NCI-H460 (cell line): ENCODE results near the gene ANKMY1. TPM values are rescaled to one million over a fixed set of nuclear protein-coding genes. Genes with fewer than 3 reads are reported as not detected.

Experiments used
- DNase-seq: peaks from one replicate; pipeline ENCODE4 v3.0.0-alpha.2; 2016; ENCODE audit warnings: low read depth; ENCODE audit errors: extremely low read depth
- total RNA-seq: library from RNA; depleted of rRNA; stranded (reverse); fragments of >200 nt; shearing (Covaris generic); gene quantifications from 2 replicates; pipeline ENCODE4 v1.2.3, GENCODE V29; 2014

The ANKMY1 gene
- total RNA-seq, 1 experiment from 2014 or later = 12.6 TPM

DNA sequence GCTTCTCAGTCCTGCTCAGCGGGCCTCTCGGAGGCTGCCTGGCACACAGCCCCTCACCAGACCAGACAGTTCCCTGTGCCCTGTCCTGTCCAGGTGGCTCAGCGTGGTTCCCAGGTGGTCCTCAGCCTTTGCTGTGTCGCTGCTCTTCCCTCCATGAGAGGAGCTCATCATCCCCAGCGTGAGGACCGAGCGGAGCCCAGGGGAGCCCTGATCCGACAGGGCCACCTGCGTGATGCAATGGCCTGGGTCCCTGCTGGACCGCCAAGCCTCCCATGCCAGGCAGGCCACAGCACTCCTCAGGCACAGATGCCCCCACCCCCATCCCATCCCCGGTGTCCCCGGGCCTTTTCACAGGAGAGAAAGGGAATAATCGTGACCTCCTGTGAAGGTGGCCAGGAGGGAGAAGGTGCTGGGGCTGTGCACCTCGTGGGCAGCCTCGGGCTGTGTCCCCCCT, 118.1 kb downstream of the ANKMY1 start:
- no peak for DNase-seq

DNA sequence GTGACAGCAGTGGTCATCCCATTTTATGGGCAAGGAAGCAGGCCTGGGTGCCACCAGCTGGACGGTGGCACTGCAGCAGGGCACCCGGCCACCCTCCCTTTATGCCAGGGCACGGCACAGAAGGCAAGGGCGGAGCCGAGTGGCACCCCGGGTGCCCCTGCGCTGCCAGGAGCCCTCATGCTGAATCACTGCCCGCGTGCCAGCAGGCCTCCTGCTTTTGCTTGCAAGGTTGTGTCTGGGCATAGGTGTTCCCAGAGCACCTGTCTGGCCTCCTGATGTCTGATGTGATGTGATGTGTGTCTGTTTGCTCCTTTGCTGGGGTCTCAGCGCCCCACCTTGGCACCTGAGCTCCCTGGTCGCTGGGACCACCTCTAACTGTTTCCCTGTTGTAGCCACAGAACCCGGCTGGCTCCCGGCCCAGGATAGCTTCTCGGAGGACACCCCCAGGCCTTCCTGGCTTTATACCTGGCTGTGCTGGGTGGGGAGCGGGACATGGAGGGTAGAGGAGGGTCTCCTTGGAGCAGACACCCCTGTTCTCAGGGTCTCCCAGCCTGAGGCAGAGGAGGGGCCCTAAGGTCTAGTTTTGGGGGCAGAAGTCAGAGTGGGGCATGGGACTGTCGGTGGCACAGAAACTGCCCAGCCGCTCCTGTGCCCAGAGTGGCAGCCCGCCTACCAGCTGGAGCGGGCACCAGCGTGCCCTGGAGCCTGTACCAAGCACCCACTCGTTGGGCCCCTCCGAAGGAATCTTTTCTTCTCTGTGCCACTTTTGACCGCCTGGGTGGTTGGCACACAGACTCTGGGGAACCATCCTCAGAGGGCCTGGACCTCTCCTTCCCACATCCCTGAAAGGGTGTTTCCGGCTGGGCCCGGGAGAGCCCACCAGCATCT, 118.7 kb downstream of the ANKMY1 start:
- no peak for DNase-seq

DNA sequence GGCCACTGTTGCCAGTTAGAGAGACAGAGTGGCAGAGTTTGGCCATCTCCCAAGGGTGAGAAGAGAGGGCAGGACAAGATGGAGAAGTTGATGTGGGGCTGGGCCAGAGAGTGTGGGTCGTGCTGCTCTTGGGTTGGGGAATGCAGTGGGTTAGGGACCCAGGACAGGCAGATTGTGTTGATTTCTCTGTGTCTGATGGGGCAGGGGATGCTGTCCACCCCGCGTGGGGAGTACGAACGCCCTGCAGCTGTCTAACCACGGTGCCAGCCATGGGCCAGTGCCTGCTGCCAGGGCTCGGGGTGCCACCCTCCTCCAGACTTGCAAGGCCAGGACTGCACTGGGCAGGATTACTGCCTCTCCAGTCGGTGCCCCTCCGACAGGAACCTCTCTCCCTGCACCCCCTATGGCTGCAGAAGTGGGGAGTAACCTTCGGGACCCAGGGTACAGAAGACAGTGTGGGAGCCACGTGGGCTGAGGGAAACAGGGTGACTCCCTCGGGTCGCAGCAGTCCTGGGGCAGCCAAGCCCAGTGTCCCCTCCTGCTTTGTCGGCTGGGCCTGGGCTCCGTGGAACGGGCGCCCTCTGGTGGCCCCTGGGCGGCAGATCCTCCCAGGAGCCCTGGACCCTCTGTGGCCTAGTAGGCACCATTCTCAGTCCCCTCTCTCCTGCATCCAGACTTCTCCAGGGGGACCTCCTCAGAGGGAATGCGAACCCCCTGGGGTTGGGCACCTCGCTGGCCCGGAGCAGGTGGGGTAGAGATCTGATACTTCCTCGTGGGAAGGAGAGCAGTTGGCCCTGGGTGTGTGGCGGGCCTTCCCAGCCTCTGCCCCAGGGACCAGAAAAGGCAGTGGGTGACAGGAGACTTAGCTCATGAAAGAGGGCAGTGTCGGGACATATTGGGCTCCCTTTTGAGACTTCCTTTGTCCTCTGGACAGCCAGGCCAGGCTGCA, 119.7 kb downstream of the ANKMY1 start:
- peak; percentile 71 for DNase-seq

DNA sequence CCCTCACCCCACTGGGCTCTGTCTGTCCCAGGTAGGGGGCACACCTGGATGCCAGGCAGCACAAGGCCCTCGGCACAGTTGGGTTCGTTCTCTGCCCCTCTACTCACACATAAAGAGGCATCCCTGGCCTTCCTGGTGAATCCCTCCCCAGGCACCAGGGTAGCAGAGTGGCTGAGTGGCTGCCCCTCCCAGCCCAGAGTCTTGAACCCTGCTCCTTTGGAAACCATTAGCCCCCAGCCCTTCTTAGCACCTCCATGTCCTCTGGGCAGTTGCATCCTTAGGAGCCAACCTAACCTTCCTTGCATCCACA, 120.3 kb downstream of the ANKMY1 start:
- no peak for DNase-seq

DNA sequence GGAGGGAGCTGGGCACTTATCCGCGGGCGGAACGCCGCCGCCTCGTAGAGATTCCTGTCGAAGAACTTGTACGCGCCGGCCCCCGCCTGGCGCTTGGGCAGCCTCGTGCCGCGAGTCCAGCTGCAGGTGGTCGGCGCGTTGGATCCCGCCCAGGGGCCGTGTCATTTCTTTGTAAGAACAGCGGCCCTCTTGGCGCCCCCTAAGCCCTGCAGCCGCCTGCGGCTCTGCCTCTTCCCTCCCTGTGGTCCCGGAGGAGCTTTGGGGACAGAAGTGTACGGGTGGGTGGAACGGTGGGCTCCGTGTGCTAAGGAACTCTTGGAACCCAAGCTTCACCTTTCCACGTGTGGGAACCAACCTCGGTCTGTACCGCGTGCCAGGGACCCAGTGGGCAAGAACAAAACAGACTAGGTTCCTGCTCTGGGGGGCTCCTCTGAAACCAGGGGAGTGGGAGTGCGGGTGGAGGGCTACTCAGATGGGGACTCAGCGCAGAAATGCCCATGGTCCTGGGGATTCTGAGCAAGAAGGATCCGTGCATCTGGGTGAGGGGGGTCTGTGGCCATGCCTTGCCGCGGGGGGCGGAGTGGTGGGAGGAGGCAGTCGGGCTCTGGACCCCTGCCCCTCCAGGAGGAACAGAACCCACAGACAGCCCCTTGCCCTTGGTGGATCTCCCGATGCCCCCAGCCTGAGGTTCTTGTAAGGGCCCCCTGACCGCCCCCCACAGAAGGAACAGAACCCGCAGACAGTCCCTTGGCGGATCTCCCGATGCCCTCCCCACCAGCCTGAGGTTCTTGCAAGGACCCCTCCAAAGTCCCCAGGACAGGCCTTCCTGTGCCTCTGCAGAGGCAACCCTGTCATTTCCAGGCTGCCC, 120.9 kb downstream of the ANKMY1 start:
- DNase-seq = no peak

DNA sequence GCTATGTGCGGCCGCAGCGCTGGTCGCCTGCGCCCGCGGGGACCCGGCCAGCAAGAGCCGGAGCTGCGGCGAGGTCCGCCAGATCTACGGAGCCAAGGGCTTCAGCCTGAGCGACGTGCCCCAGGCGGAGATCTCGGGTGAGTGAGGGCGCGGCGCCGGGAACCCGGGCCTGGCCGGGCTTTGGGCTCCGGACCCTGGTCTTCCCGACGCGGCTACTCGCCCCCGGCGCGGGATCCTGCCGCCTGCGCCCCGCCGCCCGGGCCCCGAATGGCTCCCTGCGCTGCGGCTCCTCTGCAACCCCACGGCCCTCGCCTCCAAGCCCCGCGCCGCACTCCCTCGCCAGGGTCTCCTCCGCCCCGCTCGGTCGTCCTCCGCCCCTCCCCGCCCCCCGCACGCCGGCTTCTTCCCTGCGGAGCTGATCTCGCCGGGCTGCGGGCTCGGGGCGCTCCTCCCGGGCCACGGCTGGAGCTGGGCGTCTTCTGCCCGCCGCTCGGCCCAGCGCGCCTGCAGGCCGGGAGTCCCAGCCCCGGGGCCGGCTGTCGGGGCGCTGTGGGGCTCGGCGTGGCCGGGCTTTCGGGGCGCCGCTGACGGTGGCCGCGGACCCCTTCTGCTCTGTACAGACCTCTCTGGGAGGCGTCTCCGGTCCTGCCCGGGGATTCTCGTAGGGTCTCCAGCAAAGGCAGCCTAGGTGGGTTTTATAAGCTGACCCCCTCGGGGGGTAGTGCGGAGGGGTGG, 121.7 kb downstream of the ANKMY1 start:
- no peak for DNase-seq

DNA sequence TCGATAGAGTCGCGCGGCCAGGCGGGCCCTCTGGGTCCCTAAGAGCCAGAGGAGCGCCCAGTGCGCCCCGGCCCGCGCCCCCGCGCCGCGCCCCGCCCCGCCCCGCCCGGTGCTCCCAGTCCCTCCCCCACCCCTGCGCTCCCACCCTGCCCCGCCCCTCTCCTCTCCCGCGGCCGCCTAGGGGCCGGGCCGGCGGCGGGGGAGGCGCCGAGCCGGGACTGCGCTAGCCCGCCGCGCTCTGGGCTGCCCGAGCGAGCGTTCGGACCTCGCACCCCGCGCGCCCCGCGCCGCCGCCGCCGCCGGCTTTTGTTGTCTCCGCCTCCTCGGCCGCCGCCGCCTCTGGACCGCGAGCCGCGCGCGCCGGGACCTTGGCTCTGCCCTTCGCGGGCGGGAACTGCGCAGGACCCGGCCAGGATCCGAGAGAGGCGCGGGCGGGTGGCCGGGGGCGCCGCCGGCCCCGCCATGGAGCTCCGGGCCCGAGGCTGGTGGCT, 122.3 kb downstream of the ANKMY1 start, which contains the start of gene GPC1:
Gene GPC1 (plus strand): TSS at position 207 of the 491 bp plus-strand sequence. CDS start 256 bp downstream, at position 463.
- peak; percentile 79 for DNase-seq

DNA sequence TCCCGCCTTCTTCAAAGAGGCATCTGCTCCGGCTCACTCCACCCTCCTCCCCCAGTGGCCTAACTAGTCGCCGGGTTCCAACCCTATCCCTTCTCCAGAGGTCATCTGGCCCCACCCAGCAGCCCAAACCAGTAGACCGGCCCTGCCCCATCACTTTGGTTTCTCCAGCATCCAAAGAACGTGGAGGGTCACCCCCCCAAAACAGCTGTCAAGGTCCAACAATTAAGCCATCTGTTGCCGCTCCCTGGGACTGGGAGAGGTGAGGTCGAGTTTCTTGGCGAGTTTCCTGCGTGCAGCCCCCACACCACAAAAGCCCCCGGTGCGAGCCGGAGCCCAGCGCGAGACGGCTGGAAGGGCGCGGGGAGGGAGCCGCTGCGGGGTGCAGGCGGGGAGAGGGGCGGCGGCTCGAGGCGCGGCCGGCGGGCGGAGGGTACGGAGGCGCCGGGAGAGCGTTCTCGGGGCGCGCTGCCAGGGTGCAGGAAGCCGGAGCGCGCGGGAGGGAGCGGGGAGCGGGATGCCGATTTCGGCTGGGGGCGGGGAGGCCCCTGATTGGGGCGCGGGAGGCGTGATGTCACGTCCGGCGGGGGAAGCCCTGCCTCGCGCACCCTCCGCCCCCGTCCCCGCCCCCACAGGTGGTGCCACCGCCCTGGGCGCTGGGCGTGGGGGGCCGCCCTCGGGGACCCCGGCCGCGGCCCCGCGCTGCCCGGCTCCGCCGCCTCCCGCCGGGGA, 122.9 kb downstream of the ANKMY1 start:
- DNase-seq = peak; percentile 90

DNA sequence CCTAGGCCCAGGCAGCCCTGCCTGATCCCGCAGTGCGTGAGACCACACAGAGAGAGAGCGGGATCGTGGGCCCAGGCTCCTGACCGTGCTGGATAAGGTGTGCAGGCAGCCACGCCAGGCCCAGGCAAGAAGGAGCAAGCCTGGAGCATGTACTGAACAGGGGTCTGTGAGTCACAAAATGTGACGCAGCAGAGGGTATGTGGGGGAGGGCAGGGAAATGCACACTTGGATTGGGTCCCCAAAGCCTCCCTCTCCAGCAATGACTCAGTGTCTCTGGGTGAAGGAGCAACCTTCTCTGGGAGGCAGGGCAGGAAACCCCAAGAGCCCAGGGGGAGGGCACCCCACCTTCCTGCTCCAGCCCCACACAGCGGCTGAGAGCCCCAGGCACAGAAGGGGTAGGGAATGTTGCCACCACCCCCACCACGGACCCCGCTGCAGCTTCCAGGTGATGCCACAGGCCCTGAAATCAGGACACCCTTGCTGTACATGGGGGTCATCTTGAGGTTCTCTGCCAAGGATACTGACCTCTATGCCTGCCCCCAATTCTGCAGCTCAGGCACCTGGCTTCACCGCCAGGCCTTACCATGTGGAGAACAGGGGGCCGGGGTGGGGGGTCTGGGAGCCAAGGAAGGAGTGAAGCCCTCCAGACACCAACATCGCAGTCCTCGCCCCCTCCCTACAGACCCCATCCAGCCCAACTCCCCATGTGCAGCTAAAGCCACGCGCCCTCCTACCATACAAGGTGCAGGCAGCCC, 123.6 kb downstream of the ANKMY1 start:
- peak; percentile 82 for DNase-seq

DNA sequence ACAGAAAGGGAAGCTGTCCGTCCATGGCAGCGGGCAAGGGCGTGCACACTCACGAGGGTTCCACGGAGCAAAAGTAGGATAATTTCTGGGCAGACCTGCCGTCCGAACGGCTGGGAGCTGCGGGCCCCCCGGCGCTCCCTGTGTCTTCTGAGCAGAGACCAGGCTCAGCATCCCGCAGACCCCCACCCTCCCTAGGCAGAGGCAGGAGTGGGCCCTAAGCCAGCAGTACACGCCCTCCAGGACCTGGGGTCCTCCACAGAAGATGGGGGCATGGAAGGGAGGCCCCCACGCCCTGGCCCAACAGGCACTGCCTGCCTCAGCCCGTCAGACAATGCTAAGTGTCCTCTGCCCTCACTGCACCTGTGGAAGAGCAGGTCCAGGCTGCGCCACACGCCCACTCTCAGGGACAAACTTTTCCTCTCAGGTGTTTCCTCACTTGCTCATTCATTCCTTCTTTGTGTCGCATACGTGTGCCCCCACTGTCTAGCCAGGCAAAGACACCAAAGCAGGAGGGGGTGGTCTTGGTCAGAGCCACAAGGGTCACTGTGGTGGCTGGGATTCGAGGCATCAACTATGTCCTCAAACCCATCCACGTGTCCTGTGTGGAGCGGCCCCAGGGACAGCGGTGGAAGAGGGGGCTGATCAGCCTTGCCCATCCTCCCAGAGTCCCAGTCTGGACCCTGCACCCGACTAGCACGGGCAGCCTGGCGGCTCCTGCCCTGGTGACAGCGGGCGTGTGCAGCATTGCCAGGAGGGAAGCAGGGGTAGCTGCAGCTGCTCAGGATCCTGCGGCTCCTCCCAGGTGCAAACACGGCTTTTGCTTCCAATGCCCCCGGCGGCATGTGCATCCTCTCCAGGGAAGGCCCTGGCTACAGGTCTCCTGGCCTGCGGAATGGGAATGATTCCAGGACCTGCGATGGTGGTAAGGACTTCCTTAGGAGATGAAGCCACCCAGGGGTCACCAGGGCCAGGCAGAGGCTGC, 124.7 kb downstream of the ANKMY1 start:
- no peak for DNase-seq

DNA sequence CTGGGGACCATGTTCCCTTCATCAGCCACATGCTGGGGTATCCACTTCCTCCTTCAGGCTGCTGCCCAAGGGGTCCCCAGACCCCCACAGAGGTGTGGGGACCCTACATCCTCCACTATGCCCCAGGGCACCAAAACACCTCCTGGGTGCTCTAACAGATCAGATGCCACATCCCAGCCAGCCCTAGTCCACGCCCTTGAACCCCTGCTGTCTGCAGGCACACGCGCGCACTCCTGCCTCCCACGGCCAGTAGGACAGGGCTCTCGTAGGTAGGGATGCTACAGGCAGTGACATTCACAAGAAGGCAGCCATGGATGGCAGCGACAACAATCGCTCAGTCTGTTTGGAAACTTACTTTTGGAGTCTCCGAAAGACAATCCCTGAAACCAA, 125.4 kb downstream of the ANKMY1 start:
- no peak for DNase-seq

DNA sequence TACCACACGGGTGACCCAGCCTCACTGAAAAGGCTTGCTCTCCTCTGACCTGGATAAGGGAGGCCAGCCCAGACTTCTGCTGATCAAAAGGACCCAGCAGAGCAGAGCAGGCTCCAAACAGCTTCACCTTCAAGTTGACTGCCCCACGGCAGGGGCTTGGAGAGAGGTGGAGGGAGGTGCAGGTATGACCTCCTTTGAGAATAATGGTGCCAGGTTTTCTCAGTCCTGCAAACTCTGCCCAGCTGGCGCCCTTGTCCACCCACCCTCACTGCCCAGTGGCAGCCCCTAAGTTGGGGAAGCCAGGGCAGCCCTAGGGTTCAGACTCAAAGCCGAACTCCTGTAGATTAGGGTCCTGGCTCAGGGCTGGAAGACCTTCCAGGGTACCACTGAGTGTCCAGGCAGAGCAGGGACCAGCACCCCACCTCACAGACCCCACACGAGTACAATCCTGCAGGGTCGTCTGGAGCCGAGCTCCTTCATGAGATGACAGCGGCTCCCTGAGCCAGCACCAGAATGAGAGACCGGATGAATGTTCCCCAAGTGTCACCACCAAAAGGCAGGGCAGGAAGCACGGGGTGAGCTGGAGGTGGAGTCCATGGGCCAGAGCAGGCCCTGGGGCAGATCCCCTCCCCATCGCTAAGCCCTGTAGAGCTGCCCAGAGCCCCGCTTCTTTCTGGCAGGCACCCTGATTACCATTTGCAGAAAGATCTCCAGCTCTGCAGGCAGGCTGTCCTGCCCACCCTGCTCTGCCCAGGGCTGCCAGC, 125.9 kb downstream of the ANKMY1 start:
- DNase-seq = no peak

DNA sequence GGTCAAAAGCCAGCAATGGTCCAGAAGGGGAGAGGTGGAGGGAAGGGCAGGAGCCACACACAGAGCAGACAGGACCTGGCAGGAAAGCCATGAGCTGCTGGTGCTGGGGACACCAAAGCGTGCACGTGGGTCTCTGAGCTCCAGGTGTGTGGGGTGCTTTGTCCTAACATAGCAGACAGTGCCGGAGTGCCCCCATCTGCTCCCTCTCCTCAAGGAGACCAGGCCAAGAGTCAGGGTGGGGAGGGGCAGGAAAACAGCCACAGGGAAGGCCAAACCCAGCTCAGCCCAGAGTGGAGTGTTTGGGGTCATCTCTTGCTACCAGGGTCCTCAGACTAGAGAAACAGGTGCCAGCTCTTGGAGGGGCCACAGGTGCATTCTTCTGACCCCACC, 126.5 kb downstream of the ANKMY1 start:
- no peak for DNase-seq

DNA sequence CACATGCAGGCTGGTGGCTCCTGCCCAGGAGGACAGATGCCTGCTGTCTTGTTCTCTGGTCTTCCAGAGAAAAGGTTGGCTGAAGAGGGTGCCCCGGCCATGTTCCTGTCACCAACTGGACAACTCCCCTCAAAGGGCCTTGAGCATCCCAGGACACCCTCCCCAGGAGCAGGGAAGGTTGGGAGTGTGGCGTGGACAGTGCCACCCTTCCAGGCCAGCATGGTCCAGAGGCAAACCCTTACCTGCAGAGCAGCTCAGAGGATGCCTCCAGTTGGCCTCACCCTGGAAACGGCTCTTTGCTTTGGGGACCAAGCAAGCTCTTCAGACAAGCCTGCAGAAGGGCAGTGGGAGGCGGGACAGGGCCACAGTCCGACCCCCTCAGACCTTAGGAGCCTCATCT, 127.2 kb downstream of the ANKMY1 start:
- DNase-seq = no peak

DNA sequence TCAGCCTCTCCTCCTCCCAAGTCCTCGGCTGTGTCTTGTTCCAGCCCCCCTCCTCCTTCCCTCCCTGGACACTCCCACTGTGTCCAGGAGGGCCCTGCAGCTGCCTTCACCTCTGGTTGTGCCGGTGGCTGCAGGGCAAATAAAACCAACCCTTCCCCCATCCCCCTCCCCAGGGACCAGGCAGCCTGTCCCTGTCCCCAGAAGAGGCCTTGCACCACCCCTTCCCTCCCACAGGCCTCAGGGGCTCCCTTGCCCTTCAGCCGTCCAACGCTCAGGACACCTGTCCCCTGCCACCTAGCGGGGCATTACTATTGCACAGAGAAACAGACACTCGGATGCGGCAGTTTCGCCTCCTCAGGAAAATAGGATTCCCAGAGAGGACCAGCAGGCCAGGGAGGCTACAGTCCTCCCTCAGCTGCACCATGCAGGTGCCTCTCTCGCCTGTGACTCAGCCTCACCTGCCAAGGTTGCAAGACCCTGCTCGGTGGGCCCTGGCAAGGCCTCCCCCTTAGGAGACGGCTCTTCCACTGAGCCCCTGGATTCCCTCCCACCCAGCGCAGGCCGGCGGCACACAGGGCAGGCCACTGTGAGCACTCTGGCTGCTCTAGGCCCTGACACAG, 127.8 kb downstream of the ANKMY1 start:
- no peak for DNase-seq
